OCI-LY1 (cell line): Measurements from ENCODE around the gene RNF112.
A peak's percentile ranks its signal among the peaks of the same experiment; 100 is the strongest.
"Not testable (repeated sequence)": the region's sequence is repeated elsewhere in the genome, so short reads cannot be mapped to it uniquely, and the experiment has no call there.

ENCODE experiments used
- H2AFZ ChIP-seq: fragments of 200-600 bp; sonication (generic), shearing (Covaris generic); 2 replicates; pipeline ENCODE4 v1.6.0; 2014; ENCODE audit warnings: antibody characterized with exemption, mild to moderate bottlenecking, low read length
- H3F3A ChIP-seq: fragments of 200-600 bp; sonication (generic), shearing (Covaris generic); 2 replicates; pipeline ENCODE4 v1.6.0; 2014; ENCODE audit warnings: mild to moderate bottlenecking, antibody characterized with exemption, low read length, moderate library complexity; ENCODE audit not compliant: insufficient read depth
- H3K27ac ChIP-seq: fragments of 200-600 bp; sonication (generic); 2 replicates; pipeline ENCODE4 v1.5.1; 2014; ENCODE audit warnings: low read length, mixed run types, mild to moderate bottlenecking, low read depth; ENCODE audit not compliant: poor library complexity, severe bottlenecking
- H3K27me3 ChIP-seq: fragments of 200-600 bp; sonication (generic); 2 replicates; pipeline ENCODE4 v1.6.0; 2014; ENCODE audit warnings: antibody characterized with exemption, mild to moderate bottlenecking, low read length, moderate library complexity; ENCODE audit not compliant: insufficient read depth
- H3K36me3 ChIP-seq: fragments of 200-600 bp; sonication (generic); 2 replicates; pipeline ENCODE4 v1.6.1; 2014; ENCODE audit warnings: mild to moderate bottlenecking, antibody characterized with exemption, low read length, moderate library complexity, mixed read lengths; ENCODE audit not compliant: insufficient read depth
- H3K4me1 ChIP-seq: fragments of 200-600 bp; sonication (generic); 2 replicates; pipeline ENCODE4 v1.5.1; 2014; ENCODE audit warnings: mild to moderate bottlenecking, low read length, moderate library complexity; ENCODE audit not compliant: insufficient read depth, severe bottlenecking
- H3K4me2 ChIP-seq: fragments of 200-600 bp; sonication (generic), shearing (Covaris generic); 2 replicates; pipeline ENCODE4 v1.6.1; 2014; ENCODE audit warnings: low read length
- H3K4me3 ChIP-seq: fragments of 200-600 bp; sonication (generic); 2 replicates; pipeline ENCODE4 v1.5.1; 2014; ENCODE audit warnings: low read length, low read depth, mild to moderate bottlenecking, mixed read lengths; ENCODE audit not compliant: poor library complexity, severe bottlenecking
- H3K79me2 ChIP-seq: fragments of 200-600 bp; shearing (Covaris generic); 2 replicates; pipeline ENCODE4 v1.6.1; 2016; ENCODE audit warnings: mixed run types, low read length, mixed read lengths; ENCODE audit not compliant: insufficient read depth
- H3K9ac ChIP-seq: fragments of 200-600 bp; sonication (generic), shearing (Covaris generic); 2 replicates; pipeline ENCODE4 v1.6.1; 2014; ENCODE audit warnings: mild to moderate bottlenecking, low read length, mixed read lengths
- H3K9me2 ChIP-seq: fragments of 200-600 bp; sonication (generic), shearing (Covaris generic); 2 replicates; pipeline ENCODE4 v1.6.1; 2014; ENCODE audit warnings: low read depth, mild to moderate bottlenecking, low read length, mixed read lengths
- H3K9me3 ChIP-seq: fragments of 200-600 bp; shearing (Covaris generic); 2 replicates; pipeline ENCODE4 v1.6.1; 2014; ENCODE audit warnings: low read length, mixed read lengths
- H4K20me1 ChIP-seq: fragments of 200-600 bp; sonication (generic), shearing (Covaris generic); 2 replicates; pipeline ENCODE4 v1.6.0; 2016; ENCODE audit warnings: mild to moderate bottlenecking, low read length; ENCODE audit not compliant: insufficient read depth
- CTCF ChIP-seq: fragments of 200-600 bp; sonication (generic), shearing (Covaris generic); IDR thresholded peaks from 2 replicates; pipeline ENCODE4 v1.5.1; 2017; ENCODE audit warnings: mild to moderate bottlenecking, antibody characterized with exemption, low read length, moderate library complexity, mixed read lengths
- EZH2 ChIP-seq: fragments of 200-600 bp; sonication (generic), shearing (Covaris generic); IDR thresholded peaks from 2 replicates; pipeline ENCODE4 v1.8.0; 2017; ENCODE audit warnings: borderline replicate concordance, mixed run types, mild to moderate bottlenecking, antibody characterized with exemption, low read length, moderate library complexity, mixed read lengths

RNF112 gene

GRCh38 chr17:19443148-19443547 lies 32.1 kb downstream of the RNF112 start:
- H4K20me1 ChIP-seq = no peaks in the 10 kb centered on the region
- peaks cover 8% of the 10 kb centered on the region; the same call in 1 of the 2 replicates for H3K9me3 ChIP-seq
- H2AFZ ChIP-seq = no peak overlapping the region
- H3K4me3 ChIP-seq = no peak overlapping the region
- no peaks in the 10 kb centered on the region; the same call in 1 of the 2 replicates for H3K36me3 ChIP-seq
- no peaks in the 10 kb centered on the region; the same call in 1 of the 2 replicates for H3K27me3 ChIP-seq
- no peaks in the 10 kb centered on the region for H3K9me2 ChIP-seq
- no peak overlapping the region for H3K9ac ChIP-seq
- H3F3A ChIP-seq = no peaks in the 10 kb centered on the region
- H3K27ac ChIP-seq = no peak overlapping the region
- H3K4me2 ChIP-seq = no peak overlapping the region
- no peaks in the 10 kb centered on the region for H3K4me1 ChIP-seq
- TF ChIP-seq CTCF = no peak
- TF ChIP-seq EZH2 = no peak
- no peaks in the 10 kb centered on the region for H3K79me2 ChIP-seq

GRCh38 chr17:19445105-19445504 lies 34.1 kb downstream of the RNF112 start:
- TF ChIP-seq CTCF (no peak), EZH2 (no peak)
- H3K27me3 ChIP-seq = no peaks in the 10 kb centered on the region; the same call in 1 of the 2 replicates
- H3K9me2 ChIP-seq = no peaks in the 10 kb centered on the region
- no peak overlapping the region for H3K27ac ChIP-seq
- no peaks in the 10 kb centered on the region for H3K4me1 ChIP-seq
- no peak overlapping the region for H3K9ac ChIP-seq
- no peaks in the 10 kb centered on the region; the same call in 1 of the 2 replicates for H3K36me3 ChIP-seq
- no peak overlapping the region for H2AFZ ChIP-seq
- H3K9me3 ChIP-seq = peaks cover 8% of the 10 kb centered on the region; the same call in 1 of the 2 replicates
- no peak overlapping the region for H3K4me3 ChIP-seq
- no peaks in the 10 kb centered on the region for H3F3A ChIP-seq
- no peaks in the 10 kb centered on the region for H3K79me2 ChIP-seq
- H3K4me2 ChIP-seq = no peak overlapping the region
- H4K20me1 ChIP-seq = no peaks in the 10 kb centered on the region

GRCh38 chr17:19446577-19446976 lies 35.5 kb downstream of the RNF112 start:
- not testable (repeated sequence) for H3K9ac ChIP-seq, H3K4me3 ChIP-seq, H4K20me1 ChIP-seq, H3K9me3 ChIP-seq, H3K36me3 ChIP-seq, H3K27ac ChIP-seq, H3K4me2 ChIP-seq, H2AFZ ChIP-seq, H3K9me2 ChIP-seq, H3K27me3 ChIP-seq, H3K4me1 ChIP-seq, H3F3A ChIP-seq, H3K79me2 ChIP-seq

- H3K27ac ChIP-seq = no peak overlapping the region
- no peak overlapping the region for H3K4me2 ChIP-seq
- TF ChIP-seq CTCF (peak; percentile 85), EZH2 (no peak)
- peaks cover 8% of the 10 kb centered on the region; the same call in 1 of the 2 replicates for H3K9me3 ChIP-seq
- no peaks in the 10 kb centered on the region for H3K79me2 ChIP-seq
- no peak overlapping the region for H2AFZ ChIP-seq
- H3K9ac ChIP-seq = no peak overlapping the region
- no peaks in the 10 kb centered on the region for H3K9me2 ChIP-seq
- H3K4me3 ChIP-seq = no peak overlapping the region
- H3K4me1 ChIP-seq = no peaks in the 10 kb centered on the region
- no peaks in the 10 kb centered on the region for H4K20me1 ChIP-seq
- H3F3A ChIP-seq = no peaks in the 10 kb centered on the region
- H3K36me3 ChIP-seq = no peaks in the 10 kb centered on the region; the same call in 1 of the 2 replicates
- no peaks in the 10 kb centered on the region; the same call in 1 of the 2 replicates for H3K27me3 ChIP-seq
These were observed 36.1 kb downstream of the RNF112 start for GRCh38 chr17:19447085-19447583.
